KBM-7 (cell line): ENCODE measurements around the gene RNF111.
A peak's percentile ranks its signal among the peaks of the same experiment; 100 is the strongest.

Experiments
- DNase-seq: peaks from one replicate; pipeline ENCODE4 v3.0.0-alpha.2; 2015
- in situ Hi-C: fragments of 300-500 bp; cut with MboI; formaldehyde crosslinking; loops from 2 replicates; pipeline ENCODE4 v1.14.3; 2020; ENCODE audit warnings: low sequenced_read_pairs, low pct_unique_long_range_greater_than_20kb, mixed read lengths

RNF111 gene

DNA sequence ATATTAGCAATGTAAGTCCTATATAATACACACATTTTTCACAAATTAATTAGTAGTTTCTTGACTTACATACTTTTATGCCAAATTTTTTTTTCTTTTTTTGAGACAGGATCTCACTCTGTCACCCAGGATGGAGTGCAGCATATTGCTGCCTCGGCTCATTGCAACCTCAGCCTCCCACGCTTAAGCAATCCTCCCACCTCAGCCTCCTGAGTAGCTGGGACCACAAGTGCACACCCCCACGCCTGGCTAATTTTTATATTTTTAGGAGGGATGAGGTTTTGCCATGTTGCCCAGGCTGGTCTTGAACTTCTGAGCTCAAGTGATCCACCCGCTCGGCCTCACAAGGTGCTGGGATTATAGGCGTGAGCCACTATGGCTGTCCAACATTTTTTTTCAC lies 54.6 kb downstream of the RNF111 start:
- DNase-seq, result no peak
- in situ Hi-C loops, result no loop called here

DNA sequence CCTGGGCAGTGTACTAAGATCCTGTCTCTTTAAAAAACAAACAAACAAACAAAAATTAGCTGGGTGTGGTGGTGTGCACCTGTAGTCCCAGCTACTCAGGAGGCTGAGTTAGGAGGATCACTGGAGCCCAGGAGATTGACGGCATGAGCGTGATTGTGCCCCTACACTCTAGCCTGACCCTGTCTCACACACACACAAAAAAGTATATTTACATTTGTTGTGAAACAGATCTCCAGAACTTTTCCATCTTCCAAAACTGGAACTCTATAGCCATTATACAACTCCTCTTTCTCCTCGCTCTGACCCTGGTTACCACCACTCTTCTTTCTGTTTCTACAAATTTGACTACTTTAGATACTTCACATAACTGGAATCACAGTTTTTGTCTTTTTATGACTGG lies 61.4 kb downstream of the RNF111 start:
- DNase-seq, result no peak

DNA sequence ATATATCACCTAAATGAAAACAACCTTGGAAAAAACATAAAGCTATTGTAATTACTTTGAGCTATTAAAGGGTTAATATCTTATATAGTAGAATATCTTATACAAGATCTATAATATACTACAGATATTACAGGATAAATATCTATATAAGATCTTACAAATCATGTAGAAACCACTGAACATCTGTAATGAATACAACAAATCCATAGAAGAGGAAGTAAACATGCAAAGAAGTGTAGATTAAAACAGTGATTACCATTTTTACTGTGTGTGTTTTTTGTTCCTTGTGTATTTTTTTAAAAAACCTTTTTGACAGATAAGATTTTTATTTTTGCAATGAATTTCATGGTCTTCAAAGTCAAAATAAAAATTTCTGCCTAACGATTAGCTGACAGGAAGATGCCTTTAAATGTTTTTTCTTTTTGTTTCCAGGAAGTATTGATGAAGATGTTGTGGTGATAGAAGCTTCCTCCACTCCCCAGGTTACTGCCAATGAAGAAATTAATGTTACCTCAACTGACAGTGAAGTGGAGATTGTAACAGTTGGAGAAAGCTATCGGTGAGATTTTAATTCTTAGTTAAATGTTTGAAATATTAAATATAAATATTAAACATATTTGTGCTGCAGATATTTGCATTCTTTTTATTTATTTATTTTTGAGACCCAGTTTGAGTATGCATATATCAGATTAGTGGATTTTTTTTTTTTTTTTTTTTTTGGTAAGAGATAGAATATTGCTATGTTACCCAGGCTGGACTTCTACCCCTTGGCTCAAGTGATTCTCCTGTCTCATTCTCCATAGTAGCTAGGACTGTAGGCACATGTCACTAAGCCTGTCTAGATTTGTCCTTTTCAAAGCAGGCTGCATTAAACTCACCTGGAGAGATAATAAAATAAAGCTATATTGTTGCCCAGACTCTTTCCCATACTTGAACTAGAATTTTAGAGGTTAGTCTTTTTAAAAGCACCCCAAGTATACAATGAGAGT lies 64.7 kb downstream of the RNF111 start:
- peak; percentile 27 for DNase-seq
- in situ Hi-C loops, result no loop called here

More for the DNA sequence above, 61.4 kb downstream of the RNF111 start:
- in situ Hi-C loops, result no loop called here

- in situ Hi-C loops, result no loop called here
- DNase-seq, result no peak
Measured at GRCh38 chr15:59052915-59053407, 65.5 kb downstream of the RNF111 start.

- in situ Hi-C loops, result no loop called here
- DNase-seq, result no peak
Measured at GRCh38 chr15:59053482-59053881, 66.0 kb downstream of the RNF111 start.

- no peak for DNase-seq
- in situ Hi-C loops, result no loop called here
Measured at GRCh38 chr15:59059076-59059597, 71.7 kb downstream of the RNF111 start.

GRCh38 chr15:59060348-59060747 lies 72.9 kb downstream of the RNF111 start:
- no peak for DNase-seq
- in situ Hi-C loops, result no loop called here

DNA sequence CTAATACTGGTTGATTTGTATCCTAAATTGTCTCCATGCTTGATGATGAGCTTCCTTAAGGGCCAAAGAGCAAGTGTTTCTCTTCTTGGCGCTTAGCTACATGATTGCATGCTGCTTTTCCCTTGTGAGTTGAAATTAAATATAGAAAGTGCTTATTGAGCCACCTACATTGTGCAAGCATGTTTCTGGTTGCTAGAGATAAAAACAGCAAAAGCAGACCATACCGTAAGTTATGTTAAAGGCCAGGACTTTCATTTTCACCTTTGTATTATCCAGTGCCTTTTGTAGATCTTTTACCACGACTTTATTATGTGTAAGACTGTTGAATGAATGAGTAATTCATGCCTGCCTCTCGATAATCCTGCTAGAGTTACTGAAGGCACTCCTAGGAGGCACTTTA lies 75.6 kb downstream of the RNF111 start:
- in situ Hi-C loops, result no loop called here
- DNase-seq, result no peak

- no peak for DNase-seq
- in situ Hi-C loops, result no loop called here
Measured at GRCh38 chr15:59069430-59069829, 82.0 kb downstream of the RNF111 start.

GRCh38 chr15:59074607-59075006 lies 87.1 kb downstream of the RNF111 start:
- DNase-seq, result no peak
- in situ Hi-C loops, result no loop called here

DNA sequence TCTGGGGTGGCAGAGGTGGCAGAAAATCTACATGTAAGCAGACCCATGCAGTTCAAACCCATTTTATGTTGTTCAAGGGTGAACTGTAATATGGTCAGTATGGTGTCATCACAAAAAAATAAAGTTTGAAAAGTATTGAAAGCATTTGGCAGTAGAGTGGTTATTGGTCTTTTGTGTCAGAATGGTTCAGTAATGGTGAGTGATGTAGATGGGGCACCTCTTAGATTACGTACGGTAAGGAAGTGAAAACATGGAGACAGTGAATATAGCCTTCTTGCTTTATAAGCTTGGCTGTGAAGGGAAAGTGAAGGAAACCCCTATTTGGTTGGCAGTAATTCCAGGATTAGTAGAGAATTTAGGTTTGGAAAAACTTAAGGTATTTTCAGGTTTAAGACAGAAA lies 100.3 kb downstream of the RNF111 start:
- in situ Hi-C loops, result no loop called here
- DNase-seq, result no peak

- in situ Hi-C loops, result no loop called here
Measured at GRCh38 chr15:59094077-59094476, 106.6 kb downstream of the RNF111 start.

DNA sequence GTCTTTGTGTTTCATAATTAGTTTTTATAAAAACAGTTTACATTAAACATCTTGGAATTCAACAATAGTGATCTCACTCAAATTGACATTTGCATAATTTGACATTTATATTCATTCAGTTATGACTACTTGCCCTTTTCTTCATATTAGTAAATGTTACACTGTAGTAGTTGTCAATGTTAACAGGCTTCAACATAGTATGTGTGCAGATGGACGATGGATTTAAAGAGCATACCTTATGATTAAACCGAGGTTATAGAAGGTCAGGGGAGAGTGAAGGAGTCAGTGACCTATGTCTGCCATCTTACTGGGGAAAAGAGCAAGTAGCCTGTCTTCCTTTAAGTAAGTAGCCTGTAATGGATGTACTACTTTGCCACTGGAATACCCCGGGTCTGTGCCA lies 109.0 kb downstream of the RNF111 start:
- DNase-seq, result no peak
- in situ Hi-C loops, result no loop called here

More at GRCh38 chr15:59094077-59094476, 106.6 kb downstream of the RNF111 start:
- no peak for DNase-seq

- DNase-seq, result no peak
- in situ Hi-C loops, result no loop called here
Measured at GRCh38 chr15:59099162-59099685, 111.8 kb downstream of the RNF111 start.

- in situ Hi-C loops, result no loop called here
- DNase-seq, result no peak
Measured at GRCh38 chr15:59104602-59104911, 117.1 kb downstream of the RNF111 start.

DNA sequence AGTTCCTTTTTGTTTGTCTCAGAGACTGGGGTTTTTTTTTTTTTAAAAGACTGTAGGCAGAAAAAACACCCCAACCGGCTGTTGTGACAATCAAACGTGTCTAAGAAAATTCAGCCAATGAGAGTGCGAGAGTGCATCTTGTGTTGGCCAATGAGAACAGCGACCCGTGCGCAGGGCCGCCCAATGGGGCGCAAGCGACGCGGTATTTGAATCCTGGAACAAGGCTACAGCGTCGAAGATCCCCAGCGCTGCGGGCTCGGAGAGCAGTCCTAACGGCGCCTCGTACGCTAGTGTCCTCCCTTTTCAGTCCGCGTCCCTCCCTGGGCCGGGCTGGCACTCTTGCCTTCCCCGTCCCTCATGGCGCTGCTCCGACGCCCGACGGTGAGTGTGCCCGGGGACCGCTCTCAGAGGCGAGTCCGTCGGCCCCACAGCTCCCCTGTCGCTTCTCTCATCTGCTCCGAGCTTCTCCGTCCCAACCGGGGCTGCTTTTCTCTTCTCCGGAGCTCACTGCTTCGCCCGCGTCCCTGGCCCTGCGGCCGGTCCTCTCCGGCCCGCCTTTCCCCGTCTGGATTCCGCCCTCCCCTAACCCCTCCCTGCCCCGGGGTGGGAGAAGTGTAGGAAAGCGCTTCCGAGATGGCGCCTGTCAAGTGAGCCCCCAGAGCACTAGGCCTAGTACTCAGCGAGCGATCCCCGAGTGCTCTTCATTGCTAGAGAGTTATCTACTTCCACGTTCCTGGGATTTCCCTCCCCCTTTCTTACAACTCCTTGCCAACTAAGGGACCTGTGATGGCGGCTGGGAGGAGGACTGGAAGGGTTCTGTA lies 117.7 kb downstream of the RNF111 start, which contains the start of gene CCNB2:
CCNB2 (plus strand) TSS at position 235 of the 821 bp plus-strand sequence; CDS start at position 358, 123 bp downstream.
- in situ Hi-C loops, result no loop called here
- DNase-seq, result peak; percentile 98

DNA sequence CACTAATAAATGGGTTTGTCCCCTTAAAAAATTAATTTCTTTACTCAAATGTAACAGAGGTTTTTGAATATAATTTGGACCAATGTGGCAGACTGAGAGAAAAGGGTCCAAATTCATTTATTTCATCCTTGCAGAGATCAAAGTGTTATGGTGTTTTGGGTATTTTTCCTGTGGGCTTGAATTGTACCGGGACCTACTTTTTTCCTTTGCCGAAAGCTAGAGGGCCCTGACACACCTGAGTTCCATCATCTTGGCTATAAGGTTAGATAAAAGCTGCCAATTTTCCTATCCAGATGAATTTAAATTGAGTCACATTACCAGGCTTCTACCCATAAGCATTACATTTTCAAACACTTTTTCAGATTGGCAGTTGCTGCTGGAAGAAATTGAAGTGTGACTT lies 118.4 kb downstream of the RNF111 start:
- peak; percentile 9 for DNase-seq
- in situ Hi-C loops, result no loop called here

DNA sequence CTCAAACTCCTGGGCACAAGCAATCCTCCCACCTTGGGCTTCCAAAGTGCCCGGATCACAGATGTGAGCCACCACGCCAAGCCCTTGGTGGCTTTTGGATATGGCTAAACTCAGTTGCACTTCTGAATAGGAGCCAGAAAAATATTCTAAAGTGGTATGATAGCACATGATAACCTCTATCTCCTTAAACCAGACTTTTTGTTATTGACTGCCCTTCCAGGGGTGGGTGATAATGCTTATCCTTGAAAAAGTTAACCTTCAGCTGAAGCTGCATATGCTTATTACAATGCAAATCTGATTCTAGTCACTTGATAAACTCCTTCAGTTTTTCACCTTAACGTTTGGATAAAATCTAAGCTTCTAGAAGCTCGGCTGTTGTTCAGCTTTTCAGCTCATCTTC lies 123.8 kb downstream of the RNF111 start:
- no peak for DNase-seq
- in situ Hi-C loops, result no loop called here

DNA sequence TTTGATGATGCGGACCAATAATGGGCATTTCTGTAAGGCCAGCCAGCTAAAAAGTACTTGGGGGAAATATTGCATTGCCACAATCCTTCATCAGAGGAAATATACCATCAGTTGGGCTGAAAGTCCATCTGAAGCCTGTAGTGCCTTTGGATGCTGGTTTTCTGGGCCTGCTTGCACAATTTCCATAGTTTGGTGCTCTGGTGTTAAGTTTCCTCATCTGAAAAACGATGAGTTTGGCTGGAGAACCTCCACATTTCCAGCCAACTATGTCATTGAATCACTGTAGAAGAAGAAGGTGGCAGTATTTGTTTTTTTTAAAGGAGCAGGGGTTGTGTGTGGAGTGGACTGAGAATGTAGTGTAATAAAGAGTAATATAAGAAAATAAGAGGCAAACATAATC lies 127.6 kb downstream of the RNF111 start:
- in situ Hi-C loops, result no loop called here
- no peak for DNase-seq
